Natural killer cell (primary cell): ENCODE measurements around the gene SND1. TPM values are rescaled to one million over a fixed set of nuclear protein-coding genes. Genes with fewer than 3 reads are reported as not detected.

Experiments
- ATAC-seq, 3 donors: fragments of 150-1000 bp in 2 of 3; fragments of 200-7000 bp in 1 of 3; cut with Tn5 transposase; 1 replicate in 1 of 3; 2 replicates in 2 of 3; pipeline ENCODE4 v1.10.0; 2021; ENCODE audit warnings: mild to moderate bottlenecking in 2 of 3, moderate library complexity in 2 of 3
- DNase-seq, 2 donors: peaks; one replicate each; pipeline versions ENCODE4 v3.0.0 to v3.0.0-alpha.2; 2013 to 2021; ENCODE audit warnings: mixed read lengths in 1 of 2
- H3K27ac ChIP-seq: one replicate; pipeline ENCODE4 v1.5.1; 2013; ENCODE audit warnings: mild to moderate bottlenecking, low read length
- H3K27me3 ChIP-seq: one replicate; pipeline ENCODE4 v1.6.1; 2013; ENCODE audit warnings: low read length; ENCODE audit not compliant: control insufficient read depth, insufficient read depth
- H3K36me3 ChIP-seq: one replicate; pipeline ENCODE4 v1.6.1; 2013; ENCODE audit warnings: low read length; ENCODE audit not compliant: control insufficient read depth, insufficient read depth
- H3K4me1 ChIP-seq: one replicate; pipeline ENCODE4 v1.6.1; 2013; ENCODE audit warnings: low read length; ENCODE audit not compliant: control insufficient read depth, insufficient read depth
- H3K4me3 ChIP-seq: one replicate; pipeline ENCODE4 v1.5.1; 2013; ENCODE audit warnings: low read length
- H3K9me3 ChIP-seq: one replicate; pipeline ENCODE4 v1.6.1; 2013; ENCODE audit warnings: low read length; ENCODE audit not compliant: control insufficient read depth, insufficient read depth
- H3K27ac Mint-ChIP-seq, 2 donors: one replicate each; pipeline ENCODE4 v1.8.0; 2022; ENCODE audit warnings: mild to moderate bottlenecking in 2 of 2, mixed read lengths in 2 of 2, moderate library complexity in 1 of 2
- H3K27me3 Mint-ChIP-seq, 2 donors: one replicate each; pipeline ENCODE4 v1.8.0; 2022; ENCODE audit warnings: low read depth in 2 of 2, mixed read lengths in 2 of 2
- H3K36me3 Mint-ChIP-seq: one replicate; pipeline ENCODE4 v1.8.0; 2022; ENCODE audit warnings: mixed read lengths
- H3K4me1 Mint-ChIP-seq, 2 donors: one replicate each; pipeline ENCODE4 v1.8.0; 2022; ENCODE audit warnings: mixed read lengths in 2 of 2
- H3K4me3 Mint-ChIP-seq: one replicate; pipeline ENCODE4 v1.8.0; 2022; ENCODE audit warnings: mild to moderate bottlenecking, moderate library complexity, mixed read lengths
- H3K9me3 Mint-ChIP-seq, 2 donors: one replicate each; pipeline ENCODE4 v1.8.0; 2022; ENCODE audit warnings: mixed read lengths in 2 of 2
- WGBS: methylation state at CpG from one replicate; pipeline ENCODE4 v1.1.7; 2013; ENCODE audit warnings: missing lambda C conversion rate; ENCODE audit not compliant: insufficient coverage; 5-methylcytosine and 5-hydroxymethylcytosine counted together
- intact Hi-C: fragments of 100-400 bp; cut with micrococcal nuclease; formaldehyde crosslinking; loops from one replicate; pipeline ENCODE4 v1.14.2; 2022
- total RNA-seq, 4 donors: library from RNA; stranded (reverse); fragments of 120-200 nt in 1 of 4; gene quantifications; one replicate each; pipeline versions ENCODE4 v1.2.3 to v1.2.4, GENCODE V29; 2013 to 2022
- TF ChIP-seq, protein P1 (sequence below): fragments of 200-600 bp; IDR thresholded peaks from one replicate; pipeline ENCODE4 v1.8.0; 2022; ENCODE audit warnings: antibody characterized with exemption

Gene SND1
- total RNA-seq, 3 donors from 2014 or later (not counting 1 experiment from before 2014, with no cell fraction given): 149 to 188 (median 149) TPM

DNA sequence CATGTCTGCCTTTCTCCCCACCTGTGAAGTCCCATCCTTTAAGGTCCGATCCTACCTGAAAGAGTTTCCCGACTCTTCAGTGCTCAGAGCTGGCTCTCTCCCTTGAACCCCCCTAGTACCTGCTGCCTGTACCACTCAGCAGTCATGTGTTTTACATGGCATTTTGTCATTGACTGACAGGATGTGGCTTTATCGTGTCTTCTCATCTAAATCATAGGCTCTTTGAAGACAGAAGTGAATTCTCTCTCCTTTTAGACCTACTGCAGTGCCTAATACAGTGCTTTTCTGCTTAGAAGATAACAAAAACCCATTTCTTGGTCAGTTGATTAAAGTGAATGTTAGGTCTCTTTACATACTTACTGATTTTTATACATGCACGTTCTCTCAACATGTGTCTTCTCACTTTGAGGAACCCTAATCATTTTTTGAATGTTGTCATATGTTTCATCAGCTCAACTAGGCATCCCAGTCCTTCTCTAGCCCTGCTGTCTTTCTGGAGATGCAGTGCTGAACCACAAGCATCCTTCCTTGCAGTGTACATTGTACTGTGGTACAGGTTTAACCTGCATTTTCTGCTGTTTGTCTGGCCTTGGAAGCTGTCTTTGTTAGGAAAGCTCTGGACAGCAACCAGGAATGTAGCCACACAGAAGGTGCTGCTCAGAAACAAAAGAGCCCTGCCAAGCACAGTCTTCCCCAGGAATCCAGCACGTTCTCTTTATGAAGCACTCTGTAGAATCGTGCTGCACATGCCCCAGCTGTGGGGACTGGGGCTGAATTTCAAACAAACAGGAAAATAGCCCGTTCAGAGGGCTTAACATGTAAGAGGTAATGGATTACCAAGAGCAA is 407.4 kb downstream of the SND1 start:
- intact Hi-C loops: no loop called here
- WGBS: 75% methylated on average over 7 of the region's 7 CpGs

DNA sequence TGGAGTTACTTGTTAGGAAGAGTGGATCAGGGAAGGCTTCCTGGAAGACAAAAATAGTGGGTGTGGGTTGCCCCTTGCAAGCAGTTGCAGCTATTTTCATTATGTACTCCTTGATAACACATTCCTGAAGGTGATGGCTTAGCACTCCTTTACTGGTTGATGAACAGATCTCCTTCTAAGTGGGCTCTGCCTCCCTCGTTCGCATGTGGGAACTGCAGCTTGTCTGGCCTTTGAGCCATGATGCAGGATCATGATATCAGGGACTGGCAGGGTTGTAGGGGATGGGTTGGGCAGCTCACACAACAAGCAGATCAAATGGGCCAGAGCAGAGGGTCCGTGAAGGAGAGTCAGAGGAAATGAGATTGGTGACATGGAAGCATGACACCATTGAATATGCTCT is 408.0 kb downstream of the SND1 start:
- Mint-ChIP-seq H3K4me3 (no peak overlapping the region), H3K36me3 (no peaks in the 10 kb centered on the region), H3K27me3 (no peaks in the 10 kb centered on the region), H3K9me3 (no peaks in the 10 kb centered on the region), H3K4me1 (peaks cover 23 to 25% of the 10 kb centered on the region in 2 donors), H3K27ac (no peak overlapping the region)
- no peak for ATAC-seq
- WGBS: 97% methylated on average over 3 of the region's 3 CpGs
- Histone ChIP-seq H3K9me3 (no peaks in the 10 kb centered on the region), H3K36me3 (no peaks in the 10 kb centered on the region), H3K4me3 (no peak overlapping the region), H3K27me3 (no peaks in the 10 kb centered on the region), H3K4me1 (peaks cover 12% of the 10 kb centered on the region), H3K27ac (no peak overlapping the region)
- intact Hi-C loops: no loop called here
- TF ChIP-seq, protein P1, sequence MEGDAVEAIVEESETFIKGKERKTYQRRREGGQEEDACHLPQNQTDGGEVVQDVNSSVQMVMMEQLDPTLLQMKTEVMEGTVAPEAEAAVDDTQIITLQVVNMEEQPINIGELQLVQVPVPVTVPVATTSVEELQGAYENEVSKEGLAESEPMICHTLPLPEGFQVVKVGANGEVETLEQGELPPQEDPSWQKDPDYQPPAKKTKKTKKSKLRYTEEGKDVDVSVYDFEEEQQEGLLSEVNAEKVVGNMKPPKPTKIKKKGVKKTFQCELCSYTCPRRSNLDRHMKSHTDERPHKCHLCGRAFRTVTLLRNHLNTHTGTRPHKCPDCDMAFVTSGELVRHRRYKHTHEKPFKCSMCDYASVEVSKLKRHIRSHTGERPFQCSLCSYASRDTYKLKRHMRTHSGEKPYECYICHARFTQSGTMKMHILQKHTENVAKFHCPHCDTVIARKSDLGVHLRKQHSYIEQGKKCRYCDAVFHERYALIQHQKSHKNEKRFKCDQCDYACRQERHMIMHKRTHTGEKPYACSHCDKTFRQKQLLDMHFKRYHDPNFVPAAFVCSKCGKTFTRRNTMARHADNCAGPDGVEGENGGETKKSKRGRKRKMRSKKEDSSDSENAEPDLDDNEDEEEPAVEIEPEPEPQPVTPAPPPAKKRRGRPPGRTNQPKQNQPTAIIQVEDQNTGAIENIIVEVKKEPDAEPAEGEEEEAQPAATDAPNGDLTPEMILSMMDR: no peak
- no peak for DNase-seq

More for the DNA sequence above, 407.4 kb downstream of the SND1 start:
- H3K4me1 Mint-ChIP-seq: peaks cover 25 to 28% of the 10 kb centered on the region in 2 donors
- ATAC-seq (peak; percentile 44 to 76 (median 62)), DNase-seq (peak in 1 of 2 donors; percentile 66)
- no peaks in the 10 kb centered on the region for H3K36me3 ChIP-seq
- no peak overlapping the region for H3K4me3 ChIP-seq
- no peak overlapping the region for H3K4me3 Mint-ChIP-seq
- H3K4me1 ChIP-seq: peaks cover 12% of the 10 kb centered on the region
- TF ChIP-seq, protein P1: no peak
- H3K9me3 ChIP-seq: no peaks in the 10 kb centered on the region
- no peaks in the 10 kb centered on the region for H3K36me3 Mint-ChIP-seq
- peak overlapping the region in 1 of 2 donors; percentile 39 for H3K27ac Mint-ChIP-seq
- H3K27me3 ChIP-seq: no peaks in the 10 kb centered on the region
- H3K9me3 Mint-ChIP-seq: no peaks in the 10 kb centered on the region
- no peak overlapping the region for H3K27ac ChIP-seq
- H3K27me3 Mint-ChIP-seq: no peaks in the 10 kb centered on the region

GRCh38 chr7:128063088-128063487 is 411.1 kb downstream of the SND1 start:
- H3K4me3 ChIP-seq: no peak overlapping the region
- peaks cover 12% of the 10 kb centered on the region for H3K4me1 ChIP-seq
- no peaks in the 10 kb centered on the region for H3K9me3 Mint-ChIP-seq
- H3K27me3 ChIP-seq: no peaks in the 10 kb centered on the region
- no peak for ATAC-seq
- 96% methylated on average over 5 of the region's 8 CpGs for WGBS
- no peak for DNase-seq
- H3K4me3 Mint-ChIP-seq: no peak overlapping the region
- H3K27ac Mint-ChIP-seq: no peak overlapping the region
- intact Hi-C loops: no loop called here
- H3K9me3 ChIP-seq: no peaks in the 10 kb centered on the region
- no peaks in the 10 kb centered on the region for H3K27me3 Mint-ChIP-seq
- H3K27ac ChIP-seq: no peak overlapping the region
- TF ChIP-seq, protein P1: no peak
- H3K36me3 ChIP-seq: no peaks in the 10 kb centered on the region
- no peaks in the 10 kb centered on the region for H3K36me3 Mint-ChIP-seq
- H3K4me1 Mint-ChIP-seq: peaks cover 19 to 23% of the 10 kb centered on the region in 2 donors
